Gastroesophageal sphincter (tissue), 4 donors: Measurements from ENCODE around the gene CDK14. TPM values are rescaled to one million over a fixed set of nuclear protein-coding genes. Genes with fewer than 3 reads are reported as not detected.

Experiments
- ATAC-seq: fragments of 150-250 bp; one replicate; pipeline ENCODE4 v1.9.1; 2016; ENCODE audit warnings: mild to moderate bottlenecking, moderate library complexity
- H3K27ac ChIP-seq, 4 donors: fragments of 200-600 bp; sonication (generic) in 3 of 4; 1 replicate in 3 of 4; 2 replicates in 1 of 4; pipeline ENCODE4 v1.5.1; 2016 to 2019
- H3K27me3 ChIP-seq: fragments of 200-600 bp; sonication (generic); one replicate; pipeline ENCODE4 v1.5.1; 2019
- H3K36me3 ChIP-seq, 2 donors: fragments of 200-600 bp; sonication (generic); one replicate each; pipeline ENCODE4 v1.5.1; 2019; ENCODE audit warnings: control low read depth in 1 of 2
- H3K4me1 ChIP-seq, 3 donors: fragments of 200-600 bp; sonication (generic); 1 replicate in 2 of 3; 2 replicates in 1 of 3; pipeline ENCODE4 v1.5.1; 2016 to 2019; ENCODE audit warnings: control low read depth in 2 of 3
- H3K4me3 ChIP-seq, 2 donors: fragments of 200-600 bp; sonication (generic); one replicate each; pipeline ENCODE4 v1.5.1; 2019; ENCODE audit warnings: mild to moderate bottlenecking in 1 of 2, moderate library complexity in 1 of 2
- H3K9me3 ChIP-seq, 3 donors: fragments of 200-600 bp; sonication (generic); one replicate each; pipeline ENCODE4 v1.5.1; 2017 to 2019; ENCODE audit warnings: control low read depth in 2 of 3
- CTCF ChIP-seq, 4 experiments: fragments of 200-600 bp in 2 of 4; fragments of 450-650 bp in 2 of 4; sonication (generic) in 1 of 4; IDR thresholded peaks; one replicate each; pipeline ENCODE4 v1.5.1; 2017 to 2019; ENCODE audit warnings: antibody characterized with exemption in 4 of 4, mild to moderate bottlenecking in 2 of 4, moderate library complexity in 2 of 4
- EP300 ChIP-seq: sonication (generic); formaldehyde crosslinking; IDR thresholded peaks from one replicate; pipeline ENCODE4 v1.6.1; 2017; ENCODE audit warnings: antibody characterized with exemption, mild to moderate bottlenecking
- POLR2A ChIP-seq, 2 donors: fragments of 450-650 bp; IDR thresholded peaks; one replicate each; pipeline ENCODE4 v1.6.1; 2017; ENCODE audit warnings: antibody characterized with exemption in 2 of 2, mild to moderate bottlenecking in 2 of 2, moderate library complexity in 1 of 2
- POLR2AphosphoS5 ChIP-seq: sonication (generic); formaldehyde crosslinking; IDR thresholded peaks from one replicate; pipeline ENCODE4 v1.6.1; 2017; ENCODE audit warnings: antibody characterized with exemption
- WGBS, 2 donors: methylation state at CpG; one replicate each; pipeline ENCODE4 v1.1.5; 2018; ENCODE audit warnings: low coverage in 1 of 2; 5-methylcytosine and 5-hydroxymethylcytosine counted together
- total RNA-seq, 4 donors: library from RNA; depleted of rRNA; stranded (reverse); fragments of >200 nt; gene quantifications; one replicate each; pipeline ENCODE4 v1.1.0, GENCODE V29; 2016

Gene CDK14
- total RNA-seq, 4 donors from 2014 or later: 14.8 to 28.7 (median 18.4) TPM

- peaks cover 0 to 14% (median 0%) of the 10 kb centered on the region in 3 donors for H3K4me1 ChIP-seq
- H3K27me3 ChIP-seq: no peaks in the 10 kb centered on the region
- no peaks in the 10 kb centered on the region for H3K9me3 ChIP-seq
- H3K27ac ChIP-seq: no peak overlapping the region
- ATAC-seq: no peak
- no peak overlapping the region for H3K4me3 ChIP-seq
- 80 to 88% methylated on average over 1 of the region's 1 CpG for WGBS, 2 donors
- H3K36me3 ChIP-seq: no peaks in the 10 kb centered on the region
- TF ChIP-seq POLR2A (IDR thresholded peaks at IDR 0.05): no peak
- TF ChIP-seq POLR2AphosphoS5: no peak
- no peak for TF ChIP-seq CTCF (IDR thresholded peaks at IDR 0.05)
- TF ChIP-seq EP300: no peak
Measured at GRCh38 chr7:91088691-91089090, 492.6 kb downstream of the CDK14 start.

GRCh38 chr7:91089382-91089963 is 493.4 kb downstream of the CDK14 start:
- Histone ChIP-seq H3K9me3 (no peaks in the 10 kb centered on the region), H3K36me3 (no peaks in the 10 kb centered on the region), H3K27me3 (no peaks in the 10 kb centered on the region), H3K4me1 (peaks cover 0 to 8% (median 0%) of the 10 kb centered on the region in 3 donors), H3K27ac (no peak overlapping the region), H3K4me3 (peak overlapping the region; percentile 19 to 33)
- 5% methylated on average over 5 of the region's 5 CpGs for WGBS, 2 donors
- TF ChIP-seq CTCF (IDR thresholded peaks at IDR 0.05) (peak; percentile 50 to 72 (median 56)), POLR2AphosphoS5 (no peak)
- peak; percentile 51 for ATAC-seq

- Histone ChIP-seq H3K4me1 (peaks cover 0 to 8% (median 0%) of the 10 kb centered on the region in 3 donors), H3K27me3 (no peaks in the 10 kb centered on the region), H3K27ac (no peak overlapping the region), H3K4me3 (no peak overlapping the region), H3K9me3 (no peaks in the 10 kb centered on the region), H3K36me3 (no peaks in the 10 kb centered on the region)
- no peak for ATAC-seq
- 85 to 95% methylated on average over 4 to 6 of the region's 7 CpGs for WGBS, 2 donors
- no peak for TF ChIP-seq CTCF (IDR thresholded peaks at IDR 0.05)
- TF ChIP-seq POLR2A (IDR thresholded peaks at IDR 0.05): no peak
- no peak for TF ChIP-seq EP300
- no peak for TF ChIP-seq POLR2AphosphoS5
Measured at GRCh38 chr7:91090684-91091083, 494.6 kb downstream of the CDK14 start.

GRCh38 chr7:91091631-91092030 is 495.5 kb downstream of the CDK14 start:
- ATAC-seq: no peak
- peaks cover 0 to 8% (median 0%) of the 10 kb centered on the region in 3 donors for H3K4me1 ChIP-seq
- WGBS, 2 donors: 88 to 94% methylated on average over 2 to 4 of the region's 4 CpGs
- no peaks in the 10 kb centered on the region for H3K27me3 ChIP-seq
- H3K27ac ChIP-seq: no peak overlapping the region
- H3K4me3 ChIP-seq: no peak overlapping the region
- H3K36me3 ChIP-seq: no peaks in the 10 kb centered on the region
- H3K9me3 ChIP-seq: no peaks in the 10 kb centered on the region
- TF ChIP-seq EP300: no peak
- TF ChIP-seq CTCF (IDR thresholded peaks at IDR 0.05): no peak
- no peak for TF ChIP-seq POLR2A (IDR thresholded peaks at IDR 0.05)
- no peak for TF ChIP-seq POLR2AphosphoS5

GRCh38 chr7:91093181-91093580 is 497.1 kb downstream of the CDK14 start:
- H3K9me3 ChIP-seq: no peaks in the 10 kb centered on the region
- no peaks in the 10 kb centered on the region for H3K36me3 ChIP-seq
- TF ChIP-seq POLR2A (IDR thresholded peaks at IDR 0.05) (no peak), CTCF (IDR thresholded peaks at IDR 0.05) (no peak), EP300 (no peak), POLR2AphosphoS5 (no peak)
- no peak overlapping the region for H3K27ac ChIP-seq
- no peak overlapping the region for H3K4me3 ChIP-seq
- no peaks in the 10 kb centered on the region for H3K27me3 ChIP-seq
- no peak for ATAC-seq
- 91 to 93% methylated on average over 3 of the region's 3 CpGs for WGBS, 2 donors
- peaks cover 0 to 9% (median 0%) of the 10 kb centered on the region in 3 donors for H3K4me1 ChIP-seq
